Stimulated activated CD8-positive, alpha-beta memory T cell treated with anti-CD3 and anti-CD28 coated beads, Interleukin-15, amount 100 ng/mL, for 4 hours (primary cell): ENCODE data around the gene NCAM2.

ENCODE experiments used
- DNase-seq, 2 donors: peaks; one replicate each; pipeline ENCODE4 v3.0.0-alpha.2; 2020; ENCODE audit warnings: low read depth in 2 of 2

The NCAM2 gene

GRCh38 chr21:20997636-20998455 is at the start of gene NCAM2:
NCAM2 (plus strand) TSS chr21:20998409.
- DNase-seq: peak in 1 of 2 donors; percentile 44

- no peak for DNase-seq
Measured at GRCh38 chr21:20949884-20950283, 48.3 kb upstream of the NCAM2 start.

- no peak for DNase-seq
Measured at GRCh38 chr21:20965816-20966215, 32.4 kb upstream of the NCAM2 start.

GRCh38 chr21:20968391-20968790 is 29.8 kb upstream of the NCAM2 start:
- no peak for DNase-seq

GRCh38 chr21:20970691-20971090 is 27.5 kb upstream of the NCAM2 start:
- DNase-seq: no peak

- DNase-seq: no peak
Measured at GRCh38 chr21:20971296-20971921, 26.8 kb upstream of the NCAM2 start.

- DNase-seq: no peak
Measured at GRCh38 chr21:20994790-20995189, 3.4 kb upstream of the NCAM2 start.

- DNase-seq: no peak
Measured at GRCh38 chr21:20996421-20997310, 1.5 kb upstream of the NCAM2 start.

GRCh38 chr21:20997311-20997635 is 936 bp upstream of the NCAM2 start:
- DNase-seq: no peak

GRCh38 chr21:20998456-20998789 is 214 bp downstream of the NCAM2 start:
- DNase-seq: no peak

- no peak for DNase-seq
Measured at GRCh38 chr21:20998886-20999285, 677 bp downstream of the NCAM2 start.

GRCh38 chr21:20999659-21000058 is 1.4 kb downstream of the NCAM2 start:
- no peak for DNase-seq

GRCh38 chr21:21000591-21001175 is 2.5 kb downstream of the NCAM2 start:
- DNase-seq: no peak

GRCh38 chr21:21001591-21002100 is 3.4 kb downstream of the NCAM2 start:
- no peak for DNase-seq

GRCh38 chr21:21002153-21002552 is 3.9 kb downstream of the NCAM2 start:
- DNase-seq: no peak

- no peak for DNase-seq
Measured at GRCh38 chr21:21003701-21004100, 5.5 kb downstream of the NCAM2 start.

GRCh38 chr21:21007606-21008005 is 9.4 kb downstream of the NCAM2 start:
- no peak for DNase-seq

GRCh38 chr21:21010228-21010627 is 12.0 kb downstream of the NCAM2 start:
- no peak for DNase-seq

- DNase-seq: no peak
Measured at GRCh38 chr21:21010698-21011097, 12.5 kb downstream of the NCAM2 start.

- no peak for DNase-seq
Measured at GRCh38 chr21:21018821-21019220, 20.6 kb downstream of the NCAM2 start.

- DNase-seq: no peak
Measured at GRCh38 chr21:21019681-21020080, 21.5 kb downstream of the NCAM2 start.

- no peak for DNase-seq
Measured at GRCh38 chr21:21025742-21026141, 27.5 kb downstream of the NCAM2 start.
